Measurements from ENCODE around the gene MOV10L1.

- TF ChIP-seq CTCF (conservative IDR thresholded peaks at IDR 0.05; ENCODE audit: low read depth, low read length) (no peak), EZH2 (IDR thresholded peaks at IDR 0.05; ENCODE audit: borderline replicate concordance, low read depth, low read length, poor library complexity, severe bottlenecking) (no peak)
Measured at GRCh38 chr22:50175191-50175461, 85.3 kb downstream of the MOV10L1 start.
